H9 (cell line): ENCODE data around the gene RNF113B. TPM values are rescaled to one million over a fixed set of nuclear protein-coding genes. Genes with fewer than 3 reads are reported as not detected.

Experiments used
- DNase-seq: peaks from one replicate; pipeline ENCODE4 v3.0.0-alpha.2; 2017
- H2AFZ ChIP-seq: one replicate; pipeline ENCODE4 v1.6.1; 2013; ENCODE audit warnings: mild to moderate bottlenecking, low read length, control low read depth, moderate library complexity
- H2AK5ac ChIP-seq: 2 replicates; pipeline ENCODE4 v1.6.1; 2013; ENCODE audit warnings: low read length, control low read depth, mixed read lengths; ENCODE audit not compliant: insufficient read length
- H2BK120ac ChIP-seq: one replicate; pipeline ENCODE4 v1.6.1; 2013; ENCODE audit warnings: low read depth, mild to moderate bottlenecking, low read length, control low read depth, inconsistent platforms; ENCODE audit not compliant: poor library complexity, severe bottlenecking
- H2BK12ac ChIP-seq: 2 replicates; pipeline ENCODE4 v1.6.1; 2013; ENCODE audit warnings: low read length, control low read depth, mixed read lengths, low read depth; ENCODE audit not compliant: insufficient read length
- H2BK15ac ChIP-seq: 2 replicates; pipeline ENCODE4 v1.6.1; 2013; ENCODE audit warnings: low read depth, low read length, control low read depth
- H2BK20ac ChIP-seq: one replicate; pipeline ENCODE4 v1.6.1; 2013; ENCODE audit warnings: low read depth, mild to moderate bottlenecking, low read length, control low read depth, inconsistent platforms; ENCODE audit not compliant: poor library complexity, severe bottlenecking
- H2BK5ac ChIP-seq: 2 replicates; pipeline ENCODE4 v1.6.1; 2013; ENCODE audit warnings: low read length, control low read depth, mixed read lengths; ENCODE audit not compliant: insufficient read length
- H3K14ac ChIP-seq: 2 replicates; pipeline ENCODE4 v1.6.1; 2013; ENCODE audit warnings: low read length, control low read depth; ENCODE audit not compliant: insufficient read depth
- H3K18ac ChIP-seq: 2 replicates; pipeline ENCODE4 v1.6.1; 2013; ENCODE audit warnings: low read depth, mild to moderate bottlenecking, mixed read lengths, low read length, control low read depth; ENCODE audit not compliant: insufficient read length
- H3K23ac ChIP-seq: 2 replicates; pipeline ENCODE4 v1.6.1; 2013; ENCODE audit warnings: low read length, control low read depth, mixed read lengths, low read depth; ENCODE audit not compliant: insufficient read length
- H3K23me2 ChIP-seq: 2 replicates; pipeline ENCODE4 v1.6.1; 2013; ENCODE audit warnings: low read depth, mild to moderate bottlenecking, mixed read lengths, low read length, control low read depth; ENCODE audit not compliant: insufficient read length, poor library complexity, severe bottlenecking
- H3K27ac ChIP-seq: 2 replicates; pipeline ENCODE4 v1.5.1; 2013; ENCODE audit warnings: low read length, control low read depth, mixed read lengths, low read depth; ENCODE audit not compliant: insufficient read length
- H3K27me3 ChIP-seq: 2 replicates; pipeline ENCODE4 v1.6.1; 2013; ENCODE audit warnings: low read length, control low read depth, inconsistent platforms; ENCODE audit not compliant: insufficient read depth
- H3K4ac ChIP-seq: 2 replicates; pipeline ENCODE4 v1.6.1; 2013; ENCODE audit warnings: low read depth, mild to moderate bottlenecking, control low read depth, inconsistent platforms, low read length, moderate library complexity
- H3K4me1 ChIP-seq: 2 replicates; pipeline ENCODE4 v1.6.1; 2013; ENCODE audit warnings: low read length, control low read depth, inconsistent platforms; ENCODE audit not compliant: insufficient read depth
- H3K4me2 ChIP-seq: 2 replicates; pipeline ENCODE4 v1.6.1; 2013; ENCODE audit warnings: low read length, control low read depth, mixed read lengths; ENCODE audit not compliant: insufficient read length, insufficient read depth
- H3K56ac ChIP-seq: 2 replicates; pipeline ENCODE4 v1.6.1; 2013; ENCODE audit warnings: low read depth, mild to moderate bottlenecking, mixed read lengths, low read length, control low read depth; ENCODE audit not compliant: insufficient read length
- H3K79me1 ChIP-seq: 2 replicates; pipeline ENCODE4 v1.6.1; 2013; ENCODE audit warnings: low read depth, mild to moderate bottlenecking, moderate library complexity, low read length, control low read depth, inconsistent platforms; ENCODE audit not compliant: insufficient read depth, poor library complexity, severe bottlenecking
- H3K79me2 ChIP-seq: 2 replicates; pipeline ENCODE4 v1.6.1; 2013; ENCODE audit warnings: low read length, control low read depth, inconsistent platforms; ENCODE audit not compliant: insufficient read depth
- H3K9ac ChIP-seq: 2 replicates; pipeline ENCODE4 v1.6.1; 2013; ENCODE audit warnings: low read length, control low read depth, mixed read lengths; ENCODE audit not compliant: insufficient read length; ENCODE audit errors: extremely low read depth
- H3K9me3 ChIP-seq: one replicate; pipeline ENCODE4 v1.6.1; 2013; ENCODE audit warnings: low read depth, low read length, inconsistent platforms; ENCODE audit not compliant: control insufficient read depth
- H3T11ph ChIP-seq: one replicate; pipeline ENCODE4 v1.6.1; 2013; ENCODE audit warnings: mild to moderate bottlenecking, low read length, control low read depth, inconsistent platforms
- H4K20me1 ChIP-seq: one replicate; pipeline ENCODE4 v1.6.1; 2013; ENCODE audit not compliant: control insufficient read depth, insufficient read length, insufficient read depth
- H4K5ac ChIP-seq: 2 replicates; pipeline ENCODE4 v1.6.1; 2013; ENCODE audit warnings: low read depth, mild to moderate bottlenecking, mixed read lengths, low read length, control low read depth; ENCODE audit not compliant: insufficient read length
- H4K8ac ChIP-seq: replicated peaks from 2 replicates; pipeline ENCODE4 v1.6.1; 2013; ENCODE audit warnings: low read length, control low read depth, mixed read lengths, low read depth; ENCODE audit not compliant: insufficient read length
- H4K91ac ChIP-seq: 2 replicates; pipeline ENCODE4 v1.6.1; 2013; ENCODE audit warnings: low read depth, mild to moderate bottlenecking, moderate library complexity, mixed read lengths, low read length, control low read depth; ENCODE audit not compliant: insufficient read length
- H3K27ac Mint-ChIP-seq, 3 experiments: 2 replicates in 2 of 3; 3 replicates in 1 of 3; pipeline ENCODE4 v1.8.0; 2020 to 2021; ENCODE audit warnings: mixed read lengths in 3 of 3, mild to moderate bottlenecking in 1 of 3, moderate library complexity in 1 of 3
- H3K27me3 Mint-ChIP-seq: 2 replicates; pipeline ENCODE4 v1.8.0; 2021; ENCODE audit warnings: low read depth, mild to moderate bottlenecking, moderate library complexity, mixed read lengths
- H3K36me3 Mint-ChIP-seq, 3 experiments: 2 replicates in 2 of 3; 3 replicates in 1 of 3; pipeline ENCODE4 v1.8.0; 2020 to 2021; ENCODE audit warnings: low read depth in 3 of 3, mixed read lengths in 3 of 3; ENCODE audit not compliant: insufficient read depth in 1 of 3
- H3K4me1 Mint-ChIP-seq, 2 experiments: 2 replicates each; pipeline ENCODE4 v1.8.0; 2020; ENCODE audit warnings: mixed read lengths in 2 of 2
- H3K4me3 Mint-ChIP-seq, 2 experiments: 2 replicates in 1 of 2; 3 replicates in 1 of 2; pipeline ENCODE4 v1.8.0; 2020 to 2021; ENCODE audit warnings: mild to moderate bottlenecking in 2 of 2, mixed read lengths in 2 of 2, moderate library complexity in 1 of 2
- H3K9me3 Mint-ChIP-seq, 2 experiments: 2 replicates in 1 of 2; 3 replicates in 1 of 2; pipeline ENCODE4 v1.8.0; 2020; ENCODE audit warnings: mild to moderate bottlenecking in 2 of 2, mixed read lengths in 2 of 2, moderate library complexity in 1 of 2
- CTCF ChIP-seq: fragments of 200-600 bp; sonication (generic); conservative IDR thresholded peaks from 3 replicates; pipeline ENCODE4 v1.8.0; 2021; ENCODE audit warnings: antibody characterized with exemption, mild to moderate bottlenecking
- WGBS: extraction: QIAGEN DNeasy Blood & Tissue Kit; methylation state at CpG from one replicate; pipeline ENCODE4 v1.1.7; 2013; ENCODE audit warnings: missing lambda C conversion rate, low lambda C conversion rate, mixed read lengths; ENCODE audit not compliant: insufficient read length; ENCODE audit errors: extremely low coverage; 5-methylcytosine and 5-hydroxymethylcytosine counted together
- total RNA-seq: library from RNA; stranded (reverse); gene quantifications from 2 replicates; pipeline ENCODE4 v1.2.1, GENCODE V29; 2021

RNF113B gene
- total RNA-seq, 1 experiment from 2014 or later = not detected

GRCh38 chr13:98156259-98156658, 20.8 kb downstream of the RNF113B start:
- Histone ChIP-seq H3K23ac (no peak overlapping the region), H3K27me3 (no peaks in the 10 kb centered on the region), H3K18ac (no peak overlapping the region), H3K23me2 (no peaks in the 10 kb centered on the region), H3K4ac (no peak overlapping the region), H4K5ac (no peak overlapping the region), H3K14ac (no peak overlapping the region), H3K9ac (no peak overlapping the region), H2AFZ (no peak overlapping the region), H3K9me3 (no peaks in the 10 kb centered on the region), H3K4me1 (peaks cover 4% of the 10 kb centered on the region), H4K8ac (no peak overlapping the region), H4K91ac (no peak overlapping the region), H2BK12ac (no peak overlapping the region), H3K79me1 (peaks cover 2% of the 10 kb centered on the region), H2BK120ac (no peak overlapping the region), H4K20me1 (no peaks in the 10 kb centered on the region), H2BK20ac (no peak overlapping the region), H3K56ac (no peak overlapping the region), H3T11ph (no peak overlapping the region), H3K27ac (no peak overlapping the region), H2BK5ac (no peak overlapping the region), H3K4me2 (no peak overlapping the region), H2BK15ac (no peak overlapping the region), H2AK5ac (no peak overlapping the region), H3K79me2 (peaks cover 12% of the 10 kb centered on the region; the same call in 1 of the 2 replicates)
- no peak overlapping the region for H3K4me3 Mint-ChIP-seq
- DNase-seq = no peak
- no peaks in the 10 kb centered on the region for H3K9me3 Mint-ChIP-seq
- H3K36me3 Mint-ChIP-seq = peaks cover 9% of the 10 kb centered on the region in 3 experiments
- no peak overlapping the region for H3K27ac Mint-ChIP-seq
- no CpG with 5 or more reads among the region's 2 CpGs for WGBS
- TF ChIP-seq CTCF = no peak
- H3K27me3 Mint-ChIP-seq = no peaks in the 10 kb centered on the region
- H3K4me1 Mint-ChIP-seq = peaks cover 21 to 28% of the 10 kb centered on the region in 2 experiments
